Esophagus squamous epithelium (tissue), 4 donors: ENCODE measurements around the gene GRM6.

ENCODE experiments used
- POLR2A ChIP-seq, 4 donors: fragments of 450-650 bp; IDR thresholded peaks; one replicate each; pipeline ENCODE4 v1.6.1; 2017; ENCODE audit warnings: antibody characterized with exemption in 4 of 4, mild to moderate bottlenecking in 4 of 4, moderate library complexity in 3 of 4
- TF ChIP-seq, protein P1 (sequence below), 6 experiments: fragments of 450-650 bp in 4 of 6; fragments of 200-600 bp in 2 of 6; sonication (generic) in 2 of 6; IDR thresholded peaks; one replicate each; pipeline ENCODE4 v1.5.1; 2016 to 2019; ENCODE audit warnings: antibody characterized with exemption in 6 of 6, mild to moderate bottlenecking in 4 of 6, moderate library complexity in 4 of 6

GRCh38 chr5:178991190-178992145, 3.7 kb downstream of the GRM6 start:
- TF ChIP-seq, protein P1, sequence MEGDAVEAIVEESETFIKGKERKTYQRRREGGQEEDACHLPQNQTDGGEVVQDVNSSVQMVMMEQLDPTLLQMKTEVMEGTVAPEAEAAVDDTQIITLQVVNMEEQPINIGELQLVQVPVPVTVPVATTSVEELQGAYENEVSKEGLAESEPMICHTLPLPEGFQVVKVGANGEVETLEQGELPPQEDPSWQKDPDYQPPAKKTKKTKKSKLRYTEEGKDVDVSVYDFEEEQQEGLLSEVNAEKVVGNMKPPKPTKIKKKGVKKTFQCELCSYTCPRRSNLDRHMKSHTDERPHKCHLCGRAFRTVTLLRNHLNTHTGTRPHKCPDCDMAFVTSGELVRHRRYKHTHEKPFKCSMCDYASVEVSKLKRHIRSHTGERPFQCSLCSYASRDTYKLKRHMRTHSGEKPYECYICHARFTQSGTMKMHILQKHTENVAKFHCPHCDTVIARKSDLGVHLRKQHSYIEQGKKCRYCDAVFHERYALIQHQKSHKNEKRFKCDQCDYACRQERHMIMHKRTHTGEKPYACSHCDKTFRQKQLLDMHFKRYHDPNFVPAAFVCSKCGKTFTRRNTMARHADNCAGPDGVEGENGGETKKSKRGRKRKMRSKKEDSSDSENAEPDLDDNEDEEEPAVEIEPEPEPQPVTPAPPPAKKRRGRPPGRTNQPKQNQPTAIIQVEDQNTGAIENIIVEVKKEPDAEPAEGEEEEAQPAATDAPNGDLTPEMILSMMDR (IDR thresholded peaks at IDR 0.05) = no peak
- TF ChIP-seq POLR2A (IDR thresholded peaks at IDR 0.05) = no peak
